Lung (tissue), 12 donors: ENCODE data around the gene SDC1. TPM values are rescaled to one million over a fixed set of nuclear protein-coding genes. Genes with fewer than 3 reads are reported as not detected.
A peak's percentile ranks its signal among the peaks of the same experiment; 100 is the strongest.

Experiments
- ATAC-seq: fragments of 200-7000 bp; cut with Tn5 transposase; one replicate; pipeline ENCODE4 v1.9.1; 2020; ENCODE audit warnings: moderate number of reproducible peaks; ENCODE audit not compliant: insufficient read depth, low FRiP score
- DNase-seq, 3 donors: peaks; one replicate each; pipeline ENCODE4 v3.0.0-alpha.2; 2013 to 2017
- H3K27ac ChIP-seq, 2 donors: one replicate each; pipeline ENCODE4 v1.5.1; 2013; ENCODE audit warnings: mild to moderate bottlenecking in 2 of 2, moderate library complexity in 2 of 2, control low read depth in 1 of 2, inconsistent platforms in 1 of 2, low read depth in 1 of 2, low read length in 1 of 2
- H3K27me3 ChIP-seq, 3 donors: one replicate each; pipeline ENCODE4 v1.5.1; 2013; ENCODE audit warnings: low read length in 2 of 3; ENCODE audit not compliant: control insufficient read depth in 3 of 3, insufficient read depth in 3 of 3
- H3K36me3 ChIP-seq, 4 donors: one replicate each; pipeline ENCODE4 v1.5.1; 2013; ENCODE audit warnings: low read length in 4 of 4, mild to moderate bottlenecking in 1 of 4, moderate library complexity in 1 of 4; ENCODE audit not compliant: control insufficient read depth in 4 of 4, insufficient read depth in 4 of 4
- H3K4me1 ChIP-seq, 5 donors: one replicate each; pipeline ENCODE4 v1.5.1; 2013; ENCODE audit warnings: low read length in 5 of 5, mild to moderate bottlenecking in 2 of 5, moderate library complexity in 1 of 5; ENCODE audit not compliant: control insufficient read depth in 5 of 5, insufficient read depth in 5 of 5
- H3K4me3 ChIP-seq: one replicate; pipeline ENCODE4 v1.5.1; 2013; ENCODE audit warnings: mild to moderate bottlenecking, control low read depth, moderate library complexity
- H3K9ac ChIP-seq, 2 donors: one replicate each; pipeline ENCODE4 v1.5.1; 2013; ENCODE audit warnings: low read length in 2 of 2, control low read depth in 1 of 2; ENCODE audit not compliant: insufficient read depth in 1 of 2
- H3K9me3 ChIP-seq, 4 donors: one replicate each; pipeline ENCODE4 v1.5.1; 2013; ENCODE audit warnings: low read length in 3 of 4, mild to moderate bottlenecking in 1 of 4, moderate library complexity in 1 of 4; ENCODE audit not compliant: control insufficient read depth in 4 of 4, insufficient read depth in 3 of 4
- CTCF ChIP-seq: IDR thresholded peaks from 2 replicates; pipeline ENCODE4 v1.5.1; 2012; ENCODE audit warnings: mild to moderate bottlenecking; ENCODE audit errors: control extremely low read depth, extremely low read depth
- WGBS, 2 donors: extraction: QIAGEN DNeasy Blood & Tissue Kit; methylation state at CpG; one replicate each; pipeline ENCODE4 v1.1.7; 2013; 5-methylcytosine and 5-hydroxymethylcytosine counted together
- polyA plus RNA-seq, 2 donors: library from polyadenylated mRNA; stranded (reverse); fragments of 200-250 nt; gene quantifications; one replicate each; pipeline ENCODE4 v1.2.1, GENCODE V29; 2013
- total RNA-seq, 2 donors: library from RNA; depleted of rRNA in 1 of 2; stranded (reverse); fragments of >200 nt in 1 of 2; gene quantifications; one replicate each; pipeline ENCODE4 v1.2.1, GENCODE V29; 2014 to 2021
- donor health status: control.
- donor health status: control.
- donor health status: Bipolar disorder and iron deficiency.
- donor health status: healthy.
- donor health status: DM: yes; HTN: yes; CAD: no.

The SDC1 gene
- total and polyA plus RNA-seq, 4 donors = 94.1 to 234 (median 173) TPM

GRCh38 chr2:20168727-20169696, 55.9 kb downstream of the SDC1 start:
- no peaks in the 10 kb centered on the region for H3K27me3 ChIP-seq
- H3K27ac ChIP-seq = no peak overlapping the region
- no peak for ATAC-seq
- H3K4me3 ChIP-seq = no peak overlapping the region
- H3K36me3 ChIP-seq = no peaks in the 10 kb centered on the region
- peaks cover 0 to 15% (median 10%) of the 10 kb centered on the region in 5 donors for H3K4me1 ChIP-seq
- peak in 1 of 3 donors; percentile 9 for DNase-seq
- no peak overlapping the region for H3K9ac ChIP-seq
- TF ChIP-seq CTCF = no peak
- peaks cover 0 to 5% (median 2%) of the 10 kb centered on the region in 4 donors for H3K9me3 ChIP-seq
- WGBS, 2 donors = 88 to 90% methylated on average over 26 of the region's 26 CpGs

- H3K9me3 ChIP-seq = peaks cover 0 to 5% (median 2%) of the 10 kb centered on the region in 4 donors
- no peaks in the 10 kb centered on the region for H3K36me3 ChIP-seq
- DNase-seq = peak in 1 of 3 donors; percentile 19
- H3K27me3 ChIP-seq = no peaks in the 10 kb centered on the region
- WGBS, 2 donors = 90 to 94% methylated on average over 17 of the region's 17 CpGs
- H3K4me3 ChIP-seq = no peak overlapping the region
- TF ChIP-seq CTCF = no peak
- no peak overlapping the region for H3K27ac ChIP-seq
- H3K9ac ChIP-seq = no peak overlapping the region
- ATAC-seq = no peak
- peaks cover 0 to 15% (median 10%) of the 10 kb centered on the region in 5 donors for H3K4me1 ChIP-seq
These were observed 56.7 kb downstream of the SDC1 start for GRCh38 chr2:20168048-20168726.

GRCh38 chr2:20167356-20167755, 57.6 kb downstream of the SDC1 start:
- Histone ChIP-seq H3K9me3 (peaks cover 0 to 5% (median 2%) of the 10 kb centered on the region in 4 donors), H3K27ac (no peak overlapping the region), H3K27me3 (no peaks in the 10 kb centered on the region), H3K4me1 (peaks cover 0 to 14% (median 3%) of the 10 kb centered on the region in 5 donors), H3K36me3 (no peaks in the 10 kb centered on the region), H3K9ac (no peak overlapping the region), H3K4me3 (no peak overlapping the region)
- WGBS, 2 donors = 84 to 85% methylated on average over 4 of the region's 4 CpGs
- peak in 1 of 3 donors; percentile 1 for DNase-seq
- ATAC-seq = no peak
- TF ChIP-seq CTCF = no peak
